Hematopoietic multipotent progenitor cell treated with erythropoietin and hydrocortisone succinate and interleukin-3 and kit ligand, for 15 days (in vitro differentiated cells): ENCODE measurements around the gene SLC16A6.
"Not testable (repeated sequence)": the region's sequence is repeated elsewhere in the genome, so short reads cannot be mapped to it uniquely, and the experiment has no call there.

Source experiments
- DNase-seq: peaks from one replicate; pipeline ENCODE4 v3.0.0-alpha.2; 2015; ENCODE audit warnings: low spot score

The SLC16A6 gene

DNA sequence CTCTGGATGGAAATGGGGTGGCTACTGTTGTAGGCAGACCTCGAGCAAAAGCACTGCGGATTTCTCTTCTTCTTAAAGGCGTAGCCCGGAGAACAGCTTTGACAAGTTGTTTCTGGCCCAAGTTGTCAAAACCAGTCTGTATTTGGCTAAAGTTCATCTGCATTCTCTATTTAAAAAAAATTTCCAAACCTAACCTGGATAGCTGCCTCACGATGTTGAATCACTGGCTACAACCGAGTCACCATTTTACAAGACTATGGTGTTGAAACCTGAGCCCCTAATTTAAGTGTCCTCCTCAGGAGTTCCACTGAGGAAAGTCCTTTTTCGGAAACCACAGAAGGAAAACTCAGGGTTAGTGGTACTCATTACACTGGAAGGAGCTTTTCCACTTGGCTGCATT, 1.5 kb downstream of the SLC16A6 start:
- no peak for DNase-seq

DNA sequence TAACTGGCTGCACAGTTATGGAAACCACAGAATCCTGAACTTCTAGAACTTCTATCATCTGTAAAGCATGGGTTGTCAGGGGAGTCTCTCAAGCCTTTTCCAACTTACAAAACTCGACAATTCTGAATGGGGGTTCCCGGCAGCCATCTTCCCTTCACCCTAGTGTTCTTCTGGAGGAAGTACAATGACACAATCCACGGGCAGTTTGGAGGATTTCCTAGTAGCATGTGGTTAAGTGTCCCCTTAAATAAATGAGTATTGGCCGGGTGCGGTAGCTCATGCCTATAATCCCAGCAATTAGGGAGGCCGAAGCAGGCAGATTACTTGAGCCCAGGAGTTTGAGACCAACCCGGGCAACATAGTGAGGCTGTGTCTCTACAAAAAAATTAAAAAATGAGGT, 2.1 kb downstream of the SLC16A6 start:
- no peak for DNase-seq

DNA sequence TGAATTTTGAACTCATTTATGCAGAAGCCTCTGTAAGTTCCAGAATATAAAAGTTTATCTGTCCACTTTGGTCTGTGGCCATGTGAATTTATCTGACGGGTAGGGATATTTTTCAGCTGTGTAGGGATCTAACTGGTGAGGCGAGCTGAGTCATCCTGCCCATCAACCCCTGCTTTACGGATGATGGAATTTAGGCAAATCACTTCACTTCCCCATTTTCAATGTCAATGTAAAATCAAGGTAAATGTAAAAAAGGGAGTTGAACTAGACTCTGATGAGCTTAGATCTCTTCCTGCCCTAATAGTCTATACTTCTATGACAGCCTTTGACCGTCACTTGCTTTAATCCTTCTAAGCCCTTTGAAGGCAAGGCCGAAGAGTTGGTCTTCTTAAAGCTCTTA, 2.6 kb downstream of the SLC16A6 start:
- DNase-seq: no peak

DNA sequence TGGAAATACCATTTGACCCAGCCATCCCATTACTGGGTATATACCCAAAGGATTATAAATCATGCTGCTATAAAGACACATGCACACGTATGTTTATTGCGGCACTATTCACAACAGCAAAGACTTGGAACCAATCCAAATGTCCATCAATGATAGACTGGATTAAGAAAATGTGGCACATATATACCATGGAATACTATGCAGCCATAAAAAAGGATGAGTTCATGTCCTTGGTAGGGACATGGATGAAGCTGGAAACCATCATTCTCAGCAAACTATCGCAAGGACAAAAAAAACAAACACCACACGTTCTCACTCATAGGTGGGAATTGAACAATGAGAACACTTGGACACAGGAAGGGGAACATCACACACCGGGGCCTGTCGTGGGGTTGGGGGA, 9.0 kb downstream of the SLC16A6 start:
- DNase-seq: not testable (repeated sequence)

DNA sequence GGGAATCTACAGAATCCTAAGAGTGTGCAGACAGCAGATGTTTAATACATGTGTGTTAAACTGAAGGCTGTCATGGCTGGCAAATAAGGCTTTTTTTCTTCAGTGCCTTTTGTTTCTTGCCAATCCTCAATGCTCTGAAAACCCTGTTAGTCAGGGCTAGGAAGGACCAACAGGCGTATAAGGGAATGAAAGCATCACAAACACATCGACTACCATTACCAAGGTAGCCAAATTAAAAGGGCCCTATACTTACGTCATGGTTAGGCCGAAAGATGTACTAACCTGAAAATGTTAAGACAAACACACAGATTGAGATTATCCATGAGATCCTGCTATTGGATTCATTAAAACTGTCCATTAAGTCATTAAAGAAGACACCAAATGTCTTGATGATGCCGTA, 13.1 kb downstream of the SLC16A6 start:
- no peak for DNase-seq

DNA sequence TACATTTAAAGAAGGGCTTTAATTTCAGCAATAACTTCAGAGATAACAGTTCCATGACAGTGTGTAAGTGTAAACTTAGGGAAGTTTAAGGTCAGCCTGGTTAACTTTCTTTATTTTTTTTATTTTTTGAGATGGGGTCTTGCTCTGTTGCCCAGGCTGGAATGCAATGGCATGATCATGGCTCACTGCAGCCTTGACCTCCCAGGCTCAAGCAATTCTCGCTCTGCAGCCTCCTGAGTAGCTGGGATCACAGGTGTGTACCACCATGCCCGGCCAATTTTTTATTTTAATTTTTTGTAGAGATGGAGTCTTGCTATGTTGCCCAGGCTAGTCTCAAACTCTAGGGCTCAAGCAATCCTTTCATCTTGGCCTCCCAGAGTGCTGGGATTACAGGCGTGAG, 14.6 kb downstream of the SLC16A6 start:
- DNase-seq: not testable (repeated sequence)

DNA sequence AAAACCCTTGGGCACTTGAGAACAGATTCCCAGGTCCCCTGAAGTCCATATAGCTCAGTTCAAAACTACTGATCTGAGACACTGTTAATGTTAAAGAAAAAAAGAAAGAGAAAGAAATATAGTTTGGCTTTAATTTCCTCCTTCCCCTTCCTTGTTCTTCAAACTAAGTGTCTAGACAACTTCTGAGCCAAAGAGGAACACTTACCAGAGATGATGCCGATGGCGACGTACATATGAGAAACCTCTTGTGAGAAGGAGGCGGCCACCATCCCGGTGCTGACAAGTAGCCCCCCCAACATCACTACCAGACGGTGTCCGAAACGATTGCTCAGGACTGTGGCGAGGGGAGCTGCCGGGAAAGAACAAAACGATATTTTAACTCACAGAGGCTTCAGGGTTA, 17.2 kb downstream of the SLC16A6 start:
- DNase-seq: no peak

DNA sequence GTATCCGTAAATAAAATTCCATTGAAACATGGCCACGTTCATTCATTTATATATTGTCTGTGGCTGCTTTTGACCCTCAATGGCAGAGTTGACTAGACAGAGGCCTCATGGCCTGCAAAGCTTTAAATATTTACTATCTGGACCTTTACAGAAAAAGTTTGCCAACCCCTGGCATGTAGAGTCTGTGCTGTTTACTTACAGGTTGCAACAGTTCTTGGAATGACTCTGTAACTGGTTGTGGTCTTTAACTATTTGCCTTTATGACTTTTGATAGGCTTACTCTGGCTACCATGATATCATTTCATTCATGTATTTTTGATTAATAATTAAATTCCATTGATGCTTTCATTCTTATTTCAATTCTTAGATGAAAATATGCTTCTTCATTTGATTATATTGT, 25.1 kb downstream of the SLC16A6 start:
- DNase-seq: not testable (repeated sequence)

DNA sequence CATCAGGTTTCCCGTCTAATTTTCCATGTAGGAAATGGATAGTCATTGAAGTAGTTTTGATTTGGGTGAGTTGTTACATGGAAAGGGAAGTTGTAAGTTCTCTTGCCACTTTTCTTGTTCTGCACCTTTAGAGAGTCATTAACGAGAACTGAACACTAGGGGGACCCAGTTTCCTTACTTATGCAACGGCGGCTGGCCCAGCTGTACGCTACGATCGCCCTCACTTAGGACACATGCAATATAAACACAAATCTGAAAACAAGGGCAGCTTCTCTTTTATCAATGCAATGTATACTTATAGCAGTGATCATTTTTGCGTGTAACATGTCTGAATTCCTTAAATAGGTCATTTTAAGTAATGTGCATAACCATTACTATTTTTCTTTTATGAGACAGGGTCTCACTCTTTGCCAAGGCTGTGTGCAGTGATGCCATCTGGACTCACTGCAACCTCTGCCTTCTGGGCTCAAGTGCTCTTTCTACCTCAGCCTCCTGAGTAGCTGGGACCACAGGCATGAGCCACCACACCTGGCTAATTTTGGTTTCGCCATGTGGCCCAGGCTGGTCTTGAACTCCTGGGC, 27.7 kb downstream of the SLC16A6 start:
- DNase-seq: peak; percentile 34

DNA sequence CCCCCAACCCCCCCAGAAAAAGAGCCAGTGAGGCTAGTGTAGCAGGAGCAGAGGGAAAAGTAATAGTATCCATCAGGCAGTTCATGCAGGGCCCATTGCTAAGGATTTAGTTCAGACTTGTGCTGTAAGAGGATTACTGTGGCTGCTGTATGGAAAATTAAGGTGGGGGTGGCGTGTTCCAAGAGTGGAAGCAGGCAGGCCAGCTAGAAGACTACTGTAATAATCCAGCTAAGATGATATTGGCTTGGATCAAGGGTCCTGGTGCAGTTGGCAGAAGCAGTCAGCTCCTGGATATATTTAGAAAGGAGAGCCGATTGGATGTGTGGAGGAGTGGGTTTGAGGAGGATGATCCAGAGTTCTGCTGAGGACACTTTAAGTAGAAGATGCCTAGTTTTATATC, 28.5 kb downstream of the SLC16A6 start:
- not testable (repeated sequence) for DNase-seq

DNA sequence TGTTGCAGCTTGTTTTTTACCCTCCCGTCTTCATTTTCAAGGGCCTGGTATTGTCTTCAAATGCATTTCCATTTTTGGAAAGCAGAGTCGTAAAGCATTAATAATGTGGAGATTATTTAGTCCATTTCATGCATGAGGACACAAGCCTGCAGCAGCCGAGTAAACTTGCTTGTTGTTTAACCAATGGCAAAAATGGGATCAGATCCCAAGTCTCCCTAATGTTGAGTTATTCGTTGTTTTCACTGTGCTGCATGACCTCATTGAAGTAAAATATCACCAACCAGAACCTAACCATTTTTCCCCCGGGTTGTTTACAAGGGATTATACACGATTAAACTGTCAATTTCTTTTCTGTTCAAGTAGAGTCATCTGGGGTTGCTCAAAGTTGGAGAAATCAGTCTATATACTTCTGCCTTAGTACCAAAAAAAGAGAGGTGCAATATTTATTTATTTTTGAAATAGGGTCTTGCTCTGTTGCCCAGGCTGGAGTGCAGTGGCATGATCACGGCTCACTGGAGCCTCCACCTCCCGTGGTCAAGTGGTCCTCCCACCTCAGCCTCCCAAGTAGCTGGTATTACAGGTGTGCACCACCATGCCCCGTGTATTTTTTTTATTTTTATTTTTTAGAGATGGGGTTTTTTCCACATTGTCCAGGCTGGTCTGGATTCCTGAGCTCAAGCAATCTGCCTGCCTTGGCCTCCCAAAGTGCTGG, 30.7 kb downstream of the SLC16A6 start:
- no peak for DNase-seq

DNA sequence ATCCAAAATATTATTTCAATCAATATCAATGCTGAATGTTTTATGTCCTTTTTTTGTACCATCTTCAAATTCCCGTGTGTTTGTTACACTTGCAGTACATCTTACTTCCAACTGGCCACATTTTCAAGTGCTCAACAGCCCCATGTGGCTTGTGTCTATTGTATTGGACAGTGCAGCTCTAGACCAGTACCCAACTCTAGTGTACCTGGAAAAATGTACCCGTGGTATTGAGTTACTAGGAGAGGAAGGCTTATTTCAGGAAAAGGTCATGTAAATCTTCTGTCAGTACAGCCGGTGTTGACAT, 31.3 kb downstream of the SLC16A6 start:
- DNase-seq: not testable (repeated sequence)

DNA sequence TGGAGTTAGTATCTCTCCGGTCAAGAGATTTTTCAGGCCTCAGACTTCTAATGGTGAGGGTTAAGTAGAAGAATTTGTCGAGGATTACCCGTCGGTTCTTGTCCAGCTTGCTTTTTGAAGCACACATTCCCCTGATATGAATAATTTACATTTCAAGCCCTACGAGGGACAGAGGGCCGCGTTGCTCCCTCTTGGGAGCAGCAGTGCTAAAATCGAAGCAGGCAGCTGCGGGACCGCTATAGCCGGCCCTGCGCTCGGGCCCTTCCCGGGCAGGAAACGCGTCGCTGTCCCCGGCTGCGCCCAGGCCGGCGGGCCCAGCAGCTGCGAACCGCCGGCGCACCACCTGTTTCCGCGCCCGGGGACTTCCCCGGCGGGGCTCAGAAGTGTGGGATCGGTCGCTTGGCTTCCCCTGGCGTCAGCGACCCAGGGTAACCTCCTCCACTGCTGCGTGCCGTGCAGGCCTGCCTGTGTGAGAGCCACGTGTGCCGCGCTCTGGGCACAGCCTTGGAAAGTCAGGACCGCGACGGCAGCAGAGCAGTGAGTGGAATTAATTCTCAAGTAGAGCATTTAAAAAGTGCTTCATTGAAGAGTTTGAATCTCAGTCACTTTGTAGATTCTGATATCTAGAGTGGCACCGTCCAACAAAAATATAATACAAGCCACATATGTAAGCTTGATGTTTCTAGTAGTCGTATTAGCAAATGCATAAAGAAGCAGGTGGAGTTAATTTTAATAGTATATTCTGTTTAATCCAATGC, 31.9 kb downstream of the SLC16A6 start:
- DNase-seq: not testable (repeated sequence)

DNA sequence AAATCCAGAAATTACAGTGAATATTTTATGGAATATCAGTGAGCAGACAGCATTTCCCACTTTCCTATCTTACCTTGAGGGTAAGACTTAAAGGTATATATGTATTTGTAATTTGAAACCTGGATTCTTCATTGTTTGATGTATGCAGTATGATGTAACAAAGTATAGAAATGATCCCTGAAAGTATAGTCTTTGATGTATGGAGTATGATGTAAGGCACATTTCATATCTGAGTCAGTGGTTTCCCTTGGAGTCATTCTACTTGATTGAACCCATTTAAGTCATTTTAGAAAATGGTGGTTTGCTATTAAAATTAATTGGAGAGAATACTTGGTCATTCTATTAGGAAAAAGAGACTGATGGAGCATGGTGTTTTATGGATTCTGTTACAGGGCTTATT, 33.0 kb downstream of the SLC16A6 start:
- DNase-seq: no peak

DNA sequence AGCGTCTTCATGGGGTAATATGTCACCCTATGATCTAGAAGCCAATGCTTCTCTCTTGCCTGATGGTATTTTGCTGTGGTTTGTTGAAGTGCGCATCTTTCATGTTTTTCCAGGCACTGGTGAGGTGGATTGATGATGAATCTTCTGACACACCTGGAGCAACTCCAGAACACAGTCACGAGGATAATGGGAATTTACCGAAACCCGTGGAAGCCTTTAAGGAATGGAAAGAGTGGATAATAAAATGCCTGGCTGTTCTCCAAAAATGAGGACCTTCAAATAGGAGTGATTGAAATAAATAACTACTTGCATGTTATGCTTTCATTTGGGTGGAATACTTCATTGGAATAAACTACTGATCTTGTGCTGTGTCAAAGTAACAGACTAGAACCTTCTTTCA, 34.2 kb downstream of the SLC16A6 start:
- DNase-seq: not testable (repeated sequence)

DNA sequence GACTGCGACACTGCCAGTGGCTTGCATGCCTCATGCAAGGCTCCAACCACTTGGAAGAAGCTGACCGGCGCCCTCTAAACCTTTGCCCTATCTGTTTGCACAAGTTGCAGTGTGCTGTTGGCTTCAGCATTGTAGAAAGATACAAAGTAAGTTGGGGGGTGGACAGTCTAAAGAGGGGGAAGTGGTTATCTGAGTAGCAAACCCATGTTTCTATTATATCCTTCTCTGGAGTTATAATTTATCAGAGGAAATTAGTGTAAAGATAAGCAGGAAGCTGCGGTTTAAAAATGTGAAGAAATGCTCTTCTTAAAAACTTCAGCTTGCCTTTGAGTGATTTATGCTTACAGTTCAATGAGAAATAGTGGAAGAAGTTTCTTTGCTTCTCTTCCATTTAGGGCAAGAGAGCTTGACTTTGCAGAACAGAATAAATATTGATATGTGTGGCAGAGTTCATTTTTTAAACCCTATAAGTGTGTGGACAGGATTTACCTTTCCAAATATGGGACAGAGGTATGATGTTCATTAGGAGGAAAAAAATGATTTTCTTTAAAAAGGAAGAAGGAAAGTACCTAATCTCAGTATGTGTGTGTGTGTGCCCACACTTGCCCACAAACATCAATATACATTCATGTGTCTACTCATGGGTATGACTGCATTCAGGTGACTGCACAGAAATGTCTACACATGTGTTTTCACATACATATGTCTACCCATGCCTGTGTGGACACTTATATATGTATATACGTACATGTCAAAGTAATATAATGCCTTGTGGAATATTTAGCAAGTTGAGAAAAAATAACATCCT, 35.0 kb downstream of the SLC16A6 start:
- DNase-seq: no peak

DNA sequence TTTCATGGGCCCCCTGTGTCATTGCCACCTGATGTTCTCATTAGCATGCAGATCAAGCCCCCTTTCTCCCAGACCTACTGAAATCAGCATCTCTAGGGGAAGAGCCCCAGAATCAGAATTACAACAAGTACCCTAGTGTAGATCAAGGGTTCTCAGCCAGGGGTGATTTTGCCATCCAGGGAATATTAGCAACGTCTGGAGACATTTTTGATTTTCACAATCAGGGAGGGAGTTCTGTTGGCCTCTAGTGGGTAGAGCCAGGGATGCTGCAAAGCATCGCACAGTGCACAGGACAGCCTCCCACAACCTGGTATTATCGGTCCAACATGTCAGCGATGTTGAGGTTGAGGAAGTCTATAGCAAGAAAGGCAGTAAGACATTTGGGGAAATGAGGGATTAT, 35.8 kb downstream of the SLC16A6 start:
- DNase-seq: no peak

DNA sequence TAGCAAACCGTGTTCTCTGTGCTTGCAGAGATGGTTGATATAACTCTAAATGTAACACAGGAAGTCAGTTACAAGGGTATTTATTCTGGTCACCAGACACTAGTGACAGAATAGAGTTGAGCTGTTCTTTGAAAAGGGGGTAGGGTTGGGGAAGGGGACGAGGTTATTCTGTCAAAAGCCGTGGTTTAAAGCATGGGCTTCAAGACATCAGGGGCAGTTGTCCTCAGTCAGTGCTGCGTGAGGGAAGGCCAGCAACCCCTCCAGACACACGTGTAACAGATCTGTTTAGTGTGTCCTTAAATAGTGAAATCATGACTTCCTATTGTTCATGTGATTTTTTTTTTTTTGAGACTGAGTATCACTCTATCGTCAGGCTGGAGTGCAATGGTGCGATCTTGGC, 37.5 kb downstream of the SLC16A6 start:
- not testable (repeated sequence) for DNase-seq

DNA sequence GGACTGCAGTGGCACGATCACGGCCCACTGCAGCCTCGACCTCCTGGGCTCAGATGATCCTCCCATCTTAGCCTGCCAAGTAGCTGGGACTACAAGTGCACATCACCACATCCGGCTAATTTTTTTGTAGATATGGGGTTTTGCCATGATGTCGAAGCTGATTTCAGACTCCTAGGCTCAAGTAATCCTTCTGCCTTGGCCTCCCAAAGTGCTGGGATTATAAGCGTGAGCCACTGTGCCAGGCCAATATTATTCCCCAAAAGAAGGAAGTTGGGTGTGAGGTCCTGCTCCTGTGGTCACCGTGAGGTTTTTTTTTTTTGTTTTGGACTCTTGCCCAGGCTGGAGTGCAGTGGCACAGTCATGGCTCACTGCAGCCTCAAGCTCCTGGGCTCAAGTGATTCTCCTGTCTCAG, 41.6 kb downstream of the SLC16A6 start:
- DNase-seq: no peak

DNA sequence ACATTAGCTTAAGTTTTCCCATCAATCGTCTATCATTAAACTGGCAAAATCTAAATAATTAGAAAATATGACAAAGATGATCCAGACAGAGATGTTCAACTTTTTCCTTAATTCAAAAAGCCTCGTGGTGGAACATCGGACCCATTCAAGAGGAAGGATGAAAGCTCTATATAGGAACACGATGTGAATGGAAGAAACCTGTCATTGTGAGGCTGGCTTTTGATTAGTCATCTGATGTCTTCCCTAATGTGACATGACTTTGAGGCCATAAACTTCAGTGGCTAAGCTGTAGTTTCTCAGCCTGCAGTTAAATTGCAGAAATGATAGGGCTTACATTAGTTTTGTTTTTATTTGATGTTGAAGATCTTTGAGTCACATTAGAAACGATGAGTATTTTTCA, 42.0 kb downstream of the SLC16A6 start:
- peak; percentile 13 for DNase-seq

DNA sequence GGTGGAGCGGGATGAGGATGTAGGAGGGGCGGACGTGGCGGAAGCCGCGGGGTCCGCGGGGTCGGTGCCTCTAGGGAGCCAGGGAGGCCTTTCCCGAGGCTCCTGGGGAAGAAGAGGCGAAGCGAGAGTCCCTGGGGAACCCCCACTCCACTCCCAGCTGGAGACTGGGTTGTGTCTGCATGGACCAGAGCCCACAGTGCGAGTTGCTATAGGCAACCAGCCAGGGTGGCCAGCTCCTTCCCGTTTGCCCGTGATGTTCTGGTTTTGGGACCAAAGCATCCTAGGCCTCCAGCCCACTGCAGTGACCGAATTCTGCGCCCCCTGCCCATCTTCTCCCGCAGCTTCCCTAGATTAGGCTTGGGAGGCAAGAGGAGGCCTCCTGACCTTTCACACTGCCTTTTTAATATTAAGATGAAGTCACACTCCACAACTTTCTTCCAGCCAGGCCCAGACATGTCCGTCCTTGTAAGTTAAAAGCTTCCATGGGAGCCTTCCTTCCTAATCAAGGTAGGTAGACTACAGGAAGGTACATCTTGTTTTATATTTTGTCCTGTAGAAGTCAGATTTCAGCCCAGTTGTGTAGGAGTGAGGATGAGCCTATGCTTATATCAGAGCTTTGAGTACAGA, 42.6 kb downstream of the SLC16A6 start:
- peak; percentile 53 for DNase-seq
